NOMO-1 treated with DMSO at 0.1 percent for 48 hours (cell line): ENCODE results near the gene INSL6.
"Not testable (repeated sequence)": the region's sequence is repeated elsewhere in the genome, so short reads cannot be mapped to it uniquely, and the experiment has no call there.

Source experiments
- DNase-seq: peaks from one replicate; lab custom pipeline; 2025; ENCODE audit not compliant: unreplicated experiment; lab: John Stamatoyannopoulos, UW

The INSL6 gene

GRCh38 chr9:5185220-5185840, at the start of gene INSL6:
Gene INSL6, minus strand, starts transcription at chr9:5185639. Its CDS starts 37 bp downstream, at chr9:5185602.
- DNase-seq, result no peak

- DNase-seq, result no peak
These were observed 45.8 kb upstream of the INSL6 start, which contains the start of gene INSL4 for GRCh38 chr9:5231212-5231611. Gene INSL4, plus strand, starts transcription at chr9:5231419. Its CDS starts 105 bp downstream, at chr9:5231524.

GRCh38 chr9:5230554-5230953, 45.1 kb upstream of the INSL6 start:
- no peak for DNase-seq

- peak; percentile 10 for DNase-seq
These were observed 19.6 kb upstream of the INSL6 start for GRCh38 chr9:5205071-5205470.

- DNase-seq, result no peak
These were observed 10.0 kb upstream of the INSL6 start for GRCh38 chr9:5195463-5195862.

GRCh38 chr9:5193345-5193744, 7.9 kb upstream of the INSL6 start:
- DNase-seq, result no peak

- DNase-seq, result no peak
These were observed 6.5 kb upstream of the INSL6 start for GRCh38 chr9:5191985-5192384.

GRCh38 chr9:5188060-5188984, 2.9 kb upstream of the INSL6 start:
- DNase-seq, result no peak

GRCh38 chr9:5186416-5187169, 1.2 kb upstream of the INSL6 start:
- DNase-seq, result peak; percentile 7

- DNase-seq, result no peak
These were observed 663 bp downstream of the INSL6 start for GRCh38 chr9:5184776-5185175.

GRCh38 chr9:5180631-5181030, 4.8 kb downstream of the INSL6 start:
- DNase-seq, result not testable (repeated sequence)

- DNase-seq, result no peak
These were observed 7.2 kb downstream of the INSL6 start for GRCh38 chr9:5178126-5178805.

- DNase-seq, result no peak
These were observed 39.2 kb downstream of the INSL6 start for GRCh38 chr9:5146241-5146640.

- no peak for DNase-seq
These were observed 41.2 kb downstream of the INSL6 start for GRCh38 chr9:5144217-5144616.

- DNase-seq, result no peak
These were observed 45.3 kb downstream of the INSL6 start for GRCh38 chr9:5140151-5140550.

- DNase-seq, result no peak
These were observed 62.9 kb downstream of the INSL6 start for GRCh38 chr9:5122516-5122915.

- DNase-seq, result no peak
These were observed 63.3 kb downstream of the INSL6 start for GRCh38 chr9:5122116-5122515.

GRCh38 chr9:5113994-5114748, 71.3 kb downstream of the INSL6 start:
- no peak for DNase-seq
